ENCODE data around the gene CAMK2G. TPM values are rescaled to one million over a fixed set of nuclear protein-coding genes. Genes with fewer than 3 reads are reported as not detected.

Gene CAMK2G
- polyA plus RNA-seq, 2 of the 4 experiments (the other 2 are of a cell fraction), result 22.6 to 25.5 TPM

DNA sequence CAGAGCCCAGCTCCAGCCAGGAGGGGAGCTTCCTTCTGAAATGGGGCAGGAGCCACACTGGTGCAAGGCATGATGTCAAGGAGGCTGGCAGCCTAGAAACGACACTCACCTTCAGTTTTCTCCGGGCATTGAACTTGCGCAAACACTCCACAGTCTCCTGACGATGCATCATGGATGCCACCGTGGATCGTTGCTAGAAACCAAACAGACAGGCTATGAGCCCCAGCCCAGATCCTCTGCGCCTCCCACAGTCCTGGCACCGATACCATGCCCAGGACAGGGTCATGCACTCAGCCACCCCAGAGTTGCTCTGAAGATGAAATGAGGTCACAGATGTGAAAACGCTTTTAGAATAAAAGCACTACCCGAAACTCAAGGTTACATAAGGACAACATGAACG lies 32.0 kb downstream of the CAMK2G start:
- H3K4me3 ChIP-seq, result no peak overlapping the region
- TF ChIP-seq EHMT2 (IDR thresholded peaks at IDR 0.05; ENCODE audit: low read depth) (no peak), JUNB (IDR thresholded peaks at IDR 0.05) (no peak), MYC (IDR thresholded peaks at IDR 0.05; ENCODE audit: borderline replicate concordance, low read length) (no peak), EHF (CRISPR knock-in tag; IDR thresholded peaks at IDR 0.05) (no peak), ZNF302 (CRISPR knock-in tag; IDR thresholded peaks at IDR 0.05) (no peak), SMC3 (IDR thresholded peaks at IDR 0.05) (no peak), RNF2 (IDR thresholded peaks at IDR 0.05; ENCODE audit: borderline replicate concordance, low read depth) (no peak), CBX2 (IDR thresholded peaks at IDR 0.05; ENCODE audit: borderline replicate concordance, low read depth) (no peak), JUN (IDR thresholded peaks at IDR 0.05) (no peak), KDM1A (IDR thresholded peaks at IDR 0.05; ENCODE audit: low read depth) (no peak), NFE2L2 (conservative IDR thresholded peaks at IDR 0.05; ENCODE audit: low read length) (no peak), POLR2A (IDR thresholded peaks at IDR 0.05; ENCODE audit: low read length) (no peak)
- TF ChIP-seq, protein P1, sequence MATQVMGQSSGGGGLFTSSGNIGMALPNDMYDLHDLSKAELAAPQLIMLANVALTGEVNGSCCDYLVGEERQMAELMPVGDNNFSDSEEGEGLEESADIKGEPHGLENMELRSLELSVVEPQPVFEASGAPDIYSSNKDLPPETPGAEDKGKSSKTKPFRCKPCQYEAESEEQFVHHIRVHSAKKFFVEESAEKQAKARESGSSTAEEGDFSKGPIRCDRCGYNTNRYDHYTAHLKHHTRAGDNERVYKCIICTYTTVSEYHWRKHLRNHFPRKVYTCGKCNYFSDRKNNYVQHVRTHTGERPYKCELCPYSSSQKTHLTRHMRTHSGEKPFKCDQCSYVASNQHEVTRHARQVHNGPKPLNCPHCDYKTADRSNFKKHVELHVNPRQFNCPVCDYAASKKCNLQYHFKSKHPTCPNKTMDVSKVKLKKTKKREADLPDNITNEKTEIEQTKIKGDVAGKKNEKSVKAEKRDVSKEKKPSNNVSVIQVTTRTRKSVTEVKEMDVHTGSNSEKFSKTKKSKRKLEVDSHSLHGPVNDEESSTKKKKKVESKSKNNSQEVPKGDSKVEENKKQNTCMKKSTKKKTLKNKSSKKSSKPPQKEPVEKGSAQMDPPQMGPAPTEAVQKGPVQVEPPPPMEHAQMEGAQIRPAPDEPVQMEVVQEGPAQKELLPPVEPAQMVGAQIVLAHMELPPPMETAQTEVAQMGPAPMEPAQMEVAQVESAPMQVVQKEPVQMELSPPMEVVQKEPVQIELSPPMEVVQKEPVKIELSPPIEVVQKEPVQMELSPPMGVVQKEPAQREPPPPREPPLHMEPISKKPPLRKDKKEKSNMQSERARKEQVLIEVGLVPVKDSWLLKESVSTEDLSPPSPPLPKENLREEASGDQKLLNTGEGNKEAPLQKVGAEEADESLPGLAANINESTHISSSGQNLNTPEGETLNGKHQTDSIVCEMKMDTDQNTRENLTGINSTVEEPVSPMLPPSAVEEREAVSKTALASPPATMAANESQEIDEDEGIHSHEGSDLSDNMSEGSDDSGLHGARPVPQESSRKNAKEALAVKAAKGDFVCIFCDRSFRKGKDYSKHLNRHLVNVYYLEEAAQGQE (IDR thresholded peaks at IDR 0.05), result no peak
- TF ChIP-seq, protein P2, sequence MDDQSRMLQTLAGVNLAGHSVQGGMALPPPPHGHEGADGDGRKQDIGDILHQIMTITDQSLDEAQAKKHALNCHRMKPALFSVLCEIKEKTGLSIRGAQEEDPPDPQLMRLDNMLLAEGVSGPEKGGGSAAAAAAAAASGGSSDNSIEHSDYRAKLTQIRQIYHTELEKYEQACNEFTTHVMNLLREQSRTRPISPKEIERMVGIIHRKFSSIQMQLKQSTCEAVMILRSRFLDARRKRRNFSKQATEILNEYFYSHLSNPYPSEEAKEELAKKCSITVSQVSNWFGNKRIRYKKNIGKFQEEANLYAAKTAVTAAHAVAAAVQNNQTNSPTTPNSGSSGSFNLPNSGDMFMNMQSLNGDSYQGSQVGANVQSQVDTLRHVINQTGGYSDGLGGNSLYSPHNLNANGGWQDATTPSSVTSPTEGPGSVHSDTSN (IDR thresholded peaks at IDR 0.05), result no peak
- TF ChIP-seq, protein P3, sequence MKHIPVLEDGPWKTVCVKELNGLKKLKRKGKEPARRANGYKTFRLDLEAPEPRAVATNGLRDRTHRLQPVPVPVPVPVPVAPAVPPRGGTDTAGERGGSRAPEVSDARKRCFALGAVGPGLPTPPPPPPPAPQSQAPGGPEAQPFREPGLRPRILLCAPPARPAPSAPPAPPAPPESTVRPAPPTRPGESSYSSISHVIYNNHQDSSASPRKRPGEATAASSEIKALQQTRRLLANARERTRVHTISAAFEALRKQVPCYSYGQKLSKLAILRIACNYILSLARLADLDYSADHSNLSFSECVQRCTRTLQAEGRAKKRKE (CRISPR knock-in tag; IDR thresholded peaks at IDR 0.05; ENCODE audit: low read depth), result no peak
- TF ChIP-seq, protein P4, sequence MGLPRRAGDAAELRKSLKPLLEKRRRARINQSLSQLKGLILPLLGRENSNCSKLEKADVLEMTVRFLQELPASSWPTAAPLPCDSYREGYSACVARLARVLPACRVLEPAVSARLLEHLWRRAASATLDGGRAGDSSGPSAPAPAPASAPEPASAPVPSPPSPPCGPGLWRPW (IDR thresholded peaks at IDR 0.05), result no peak
- FAIRE-seq, result no peak
- no peak overlapping the region for H3K27ac ChIP-seq
- H3K4me1 ChIP-seq, result peaks cover 9% of the 10 kb centered on the region; the same call in 2 of the 3 replicates
- H3K9me3 ChIP-seq, result no peaks in the 10 kb centered on the region
- ATAC-seq, result no peak
- POLR2A ChIA-PET, result interaction anchor here (0.7 kb wide), 1 partner anchor 193 kb away, joined by 3 read pairs; no protein-coding TSS in a partner anchor
- no peak overlapping the region for H3K4me2 ChIP-seq
- no peak for DNase-seq (ENCODE audit: low read depth in 1 of 2, low spot score in 1 of 2)
- CTCF ChIA-PET, result interaction anchor here (1.0 to 32.3 kb wide), 4 partner anchors 8 to 39 kb away, joined by 4 to 565 read pairs (median 49); partner anchors contain the start of gene CAMK2G
- WGBS (ENCODE audit: missing lambda C conversion rate), result 85% methylated on average over 11 of the region's 11 CpGs

DNA sequence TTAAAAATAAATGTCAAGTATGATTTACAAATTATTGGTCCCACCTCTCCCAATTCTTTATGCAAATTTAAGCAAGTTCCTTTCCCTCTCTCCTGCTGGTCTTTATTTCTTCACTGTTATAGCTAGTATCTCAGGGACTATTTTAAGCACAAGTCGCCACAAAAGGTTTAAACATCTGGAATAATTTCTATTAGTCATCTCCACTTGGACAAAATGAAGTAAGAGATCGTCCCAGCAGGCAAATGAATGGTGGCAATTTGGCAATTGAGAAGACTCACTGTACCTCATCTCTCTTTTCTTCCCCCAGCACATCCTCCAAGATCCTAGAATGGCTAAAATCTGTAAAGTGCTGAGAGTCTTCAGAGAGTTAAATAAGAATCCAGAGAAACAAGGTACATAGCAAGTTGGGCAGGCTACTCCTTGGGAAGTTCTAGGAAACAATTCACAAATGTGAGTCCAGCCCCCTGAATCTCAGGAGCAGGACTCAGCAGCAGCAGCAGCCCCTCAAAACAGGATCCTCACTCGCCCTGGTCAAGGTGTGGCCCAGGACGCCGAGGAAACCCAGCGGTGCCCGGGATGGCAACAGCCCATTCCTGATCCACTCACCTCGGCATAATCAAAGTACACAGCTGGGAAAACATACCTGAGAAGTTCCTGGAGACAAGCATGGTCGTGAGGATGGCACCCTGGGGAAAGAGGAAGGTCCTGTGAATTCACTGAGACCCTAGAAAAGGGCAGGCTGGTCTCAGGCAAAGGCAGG lies 32.6 kb downstream of the CAMK2G start:
- 76% methylated on average over 9 of the region's 9 CpGs for WGBS (ENCODE audit: missing lambda C conversion rate)
- no peak overlapping the region for H3K4me3 ChIP-seq
- H3K4me2 ChIP-seq, result no peak overlapping the region
- ChIA-PET POLR2A (no interaction called here), CTCF (interaction anchor here (1.1 to 32.3 kb wide), 4 partner anchors 9 to 240 kb away, joined by 3 to 565 read pairs (median 49); partner anchors contain the start of gene CAMK2G)
- no peak for DNase-seq (ENCODE audit: low read depth in 1 of 2, low spot score in 1 of 2)
- no peak for ATAC-seq
- no peaks in the 10 kb centered on the region for H3K9me3 ChIP-seq
- no peak for FAIRE-seq
- H3K4me1 ChIP-seq, result peaks cover 9% of the 10 kb centered on the region; the same call in 2 of the 3 replicates
- no peak overlapping the region for H3K27ac ChIP-seq
- TF ChIP-seq RARB (CRISPR knock-in tag; IDR thresholded peaks at IDR 0.05) (no peak), TFCP2L1 (CRISPR knock-in tag; IDR thresholded peaks at IDR 0.05) (no peak), POLR2A (IDR thresholded peaks at IDR 0.05; ENCODE audit: low read length) (no peak), KDM5A (IDR thresholded peaks at IDR 0.05) (no peak), ZSCAN20 (CRISPR knock-in tag; IDR thresholded peaks at IDR 0.05) (no peak), NFE2L2 (conservative IDR thresholded peaks at IDR 0.05; ENCODE audit: low read length) (no peak), POLR2AphosphoS2 (conservative IDR thresholded peaks at IDR 0.05; ENCODE audit: low read length) (no peak), BHLHE40 (IDR thresholded peaks at IDR 0.05; ENCODE audit: low read depth, low read length) (no peak)
- TF ChIP-seq, protein P1 (IDR thresholded peaks at IDR 0.05), result no peak
- TF ChIP-seq, protein P2 (IDR thresholded peaks at IDR 0.05), result no peak
- TF ChIP-seq, protein P5, sequence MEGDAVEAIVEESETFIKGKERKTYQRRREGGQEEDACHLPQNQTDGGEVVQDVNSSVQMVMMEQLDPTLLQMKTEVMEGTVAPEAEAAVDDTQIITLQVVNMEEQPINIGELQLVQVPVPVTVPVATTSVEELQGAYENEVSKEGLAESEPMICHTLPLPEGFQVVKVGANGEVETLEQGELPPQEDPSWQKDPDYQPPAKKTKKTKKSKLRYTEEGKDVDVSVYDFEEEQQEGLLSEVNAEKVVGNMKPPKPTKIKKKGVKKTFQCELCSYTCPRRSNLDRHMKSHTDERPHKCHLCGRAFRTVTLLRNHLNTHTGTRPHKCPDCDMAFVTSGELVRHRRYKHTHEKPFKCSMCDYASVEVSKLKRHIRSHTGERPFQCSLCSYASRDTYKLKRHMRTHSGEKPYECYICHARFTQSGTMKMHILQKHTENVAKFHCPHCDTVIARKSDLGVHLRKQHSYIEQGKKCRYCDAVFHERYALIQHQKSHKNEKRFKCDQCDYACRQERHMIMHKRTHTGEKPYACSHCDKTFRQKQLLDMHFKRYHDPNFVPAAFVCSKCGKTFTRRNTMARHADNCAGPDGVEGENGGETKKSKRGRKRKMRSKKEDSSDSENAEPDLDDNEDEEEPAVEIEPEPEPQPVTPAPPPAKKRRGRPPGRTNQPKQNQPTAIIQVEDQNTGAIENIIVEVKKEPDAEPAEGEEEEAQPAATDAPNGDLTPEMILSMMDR (IDR thresholded peaks at IDR 0.05), result no peak
